ENCODE data around the gene RAB34.

RAB34 gene

DNA sequence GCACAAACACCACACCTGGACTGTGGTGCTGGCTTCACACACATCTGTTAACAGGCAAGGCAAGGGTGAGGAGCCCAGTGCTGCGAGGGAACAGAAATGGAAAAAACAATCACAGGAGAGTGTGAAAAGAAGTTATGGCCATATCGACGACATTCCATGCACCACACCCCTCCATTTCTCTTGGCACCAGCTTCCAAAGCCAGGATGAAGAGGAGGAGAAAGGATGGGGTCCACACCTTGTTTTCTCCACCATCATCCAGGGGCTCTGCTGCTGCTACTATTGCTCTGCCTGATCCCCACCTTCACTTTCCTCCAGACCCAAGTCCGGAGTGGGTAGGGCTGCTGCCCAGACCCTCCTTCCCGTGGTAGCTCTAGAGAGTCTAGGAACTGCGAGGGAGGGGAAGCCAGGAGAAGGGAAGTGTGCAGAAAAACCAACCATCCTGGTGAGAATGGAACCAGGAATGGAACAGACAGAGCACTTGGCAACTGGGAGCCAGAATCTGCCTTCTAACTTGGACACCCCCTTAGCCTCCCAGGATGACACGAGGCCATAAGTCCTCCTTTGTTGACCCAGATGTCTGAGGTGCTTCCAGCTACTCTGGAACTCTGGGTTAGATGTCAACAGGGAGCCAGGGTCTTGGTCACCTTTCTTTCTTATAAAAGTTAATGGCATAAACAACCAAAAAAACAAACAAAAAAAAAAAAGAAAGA, 4.8 kb downstream of the RAB34 start:
- DNase-seq (ENCODE audit: low read depth in 1 of 2, low spot score in 1 of 2), result no peak

GRCh38 chr17:28712032-28712704, 5.5 kb downstream of the RAB34 start:
- DNase-seq (ENCODE audit: low read depth in 1 of 2, low spot score in 1 of 2), result peak; percentile 37 to 48

- no peak for DNase-seq (ENCODE audit: low read depth in 1 of 2, low spot score in 1 of 2)
Measured at GRCh38 chr17:28711723-28712031, 6.0 kb downstream of the RAB34 start, which contains the start of gene PROCA1. Gene PROCA1, minus strand, starts transcription at chr17:28711888. Its CDS starts 228 bp downstream, at chr17:28711660.

GRCh38 chr17:28710861-28711722, 6.6 kb downstream of the RAB34 start:
- DNase-seq (ENCODE audit: low read depth in 1 of 2, low spot score in 1 of 2), result peak; percentile 86 to 91

DNA sequence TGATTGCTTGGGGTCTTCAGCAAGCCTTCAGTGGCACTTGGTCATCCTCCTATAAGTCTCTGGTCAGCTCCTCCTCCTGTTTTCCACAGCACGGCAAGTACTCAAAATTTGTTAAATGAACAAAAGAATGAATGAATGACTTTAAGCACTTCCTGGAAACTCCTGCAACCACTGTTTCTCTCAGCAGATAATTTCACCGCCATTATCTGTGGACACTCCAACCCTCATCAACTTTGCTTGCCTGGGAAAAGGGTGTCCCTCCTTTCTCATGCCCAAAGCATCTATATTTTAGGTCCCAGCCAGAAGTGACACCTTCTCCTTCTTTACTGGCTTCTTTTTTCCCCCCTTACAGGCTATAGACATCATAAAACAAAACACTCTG, 10.3 kb downstream of the RAB34 start:
- DNase-seq (ENCODE audit: low read depth in 1 of 2, low spot score in 1 of 2), result no peak

- no peak for DNase-seq (ENCODE audit: low read depth in 1 of 2, low spot score in 1 of 2)
Measured at GRCh38 chr17:28706471-28707338, 11.0 kb downstream of the RAB34 start.

GRCh38 chr17:28705728-28706334, 11.8 kb downstream of the RAB34 start:
- DNase-seq (ENCODE audit: low read depth in 1 of 2, low spot score in 1 of 2), result no peak

DNA sequence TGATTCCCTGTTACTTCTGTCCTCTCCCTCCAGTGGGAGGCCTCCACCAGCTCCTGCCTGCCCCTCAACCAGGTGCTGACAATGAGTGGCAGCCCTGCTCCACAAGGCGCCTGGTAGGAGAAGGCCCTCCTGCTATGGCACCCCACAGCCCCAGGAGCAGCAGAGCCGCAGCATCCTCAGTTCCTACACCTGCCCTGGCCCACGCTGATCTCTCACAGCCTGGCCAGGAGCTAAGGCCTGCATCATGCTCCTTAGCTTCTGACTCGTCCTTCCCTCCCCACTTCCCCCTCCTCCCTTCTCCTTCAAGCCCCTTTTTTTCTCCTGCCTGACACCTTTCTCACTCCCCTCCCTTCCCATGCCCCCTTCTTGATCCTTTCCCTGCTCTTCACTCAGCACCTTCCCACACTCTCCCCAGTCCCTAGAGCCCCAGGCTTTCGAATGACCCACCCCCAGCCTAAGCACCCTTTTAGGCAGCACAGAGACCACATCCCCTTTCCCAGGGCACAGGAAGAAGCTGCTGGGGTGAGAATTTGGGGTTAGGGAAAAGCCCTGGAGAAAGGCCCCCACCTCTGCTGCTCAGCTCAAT, 12.5 kb downstream of the RAB34 start:
- no peak for DNase-seq (ENCODE audit: low read depth in 1 of 2, low spot score in 1 of 2)

- no peak for DNase-seq (ENCODE audit: low read depth in 1 of 2, low spot score in 1 of 2)
Measured at GRCh38 chr17:28704219-28704858, 13.3 kb downstream of the RAB34 start.

DNA sequence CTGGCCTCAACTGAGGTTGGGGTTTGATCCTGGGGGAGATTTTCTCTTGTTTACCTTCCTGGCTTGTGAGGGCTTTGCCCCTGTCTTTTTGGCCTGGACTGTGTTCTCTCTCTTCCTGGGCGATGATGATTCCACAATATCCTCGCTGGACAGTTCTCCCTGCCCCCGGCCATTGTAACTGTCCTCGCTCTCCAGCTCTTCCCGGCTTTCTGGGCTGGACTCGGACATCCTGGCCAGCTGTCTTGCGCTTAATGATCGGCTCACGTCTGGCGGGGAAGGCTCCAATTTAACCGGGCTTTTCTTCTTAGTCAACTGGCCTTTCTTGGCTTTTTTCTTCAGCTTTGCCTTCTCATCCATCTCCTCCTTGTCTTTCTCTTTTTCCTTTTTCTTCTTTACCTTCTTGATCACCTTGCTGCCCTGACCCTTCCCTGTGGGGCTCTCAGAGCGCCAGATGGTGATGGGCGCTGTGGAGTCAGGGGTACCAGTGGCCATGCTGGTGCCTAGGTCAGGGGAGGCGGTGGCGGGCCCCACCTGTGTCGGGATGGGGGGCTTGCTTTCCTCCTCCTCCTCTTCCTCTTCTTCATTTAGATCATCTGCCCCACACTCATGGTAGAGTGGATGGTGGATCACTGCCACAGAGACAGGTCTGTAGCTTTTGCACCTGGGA, 14.0 kb downstream of the RAB34 start:
- no peak for DNase-seq (ENCODE audit: low read depth in 1 of 2, low spot score in 1 of 2)

DNA sequence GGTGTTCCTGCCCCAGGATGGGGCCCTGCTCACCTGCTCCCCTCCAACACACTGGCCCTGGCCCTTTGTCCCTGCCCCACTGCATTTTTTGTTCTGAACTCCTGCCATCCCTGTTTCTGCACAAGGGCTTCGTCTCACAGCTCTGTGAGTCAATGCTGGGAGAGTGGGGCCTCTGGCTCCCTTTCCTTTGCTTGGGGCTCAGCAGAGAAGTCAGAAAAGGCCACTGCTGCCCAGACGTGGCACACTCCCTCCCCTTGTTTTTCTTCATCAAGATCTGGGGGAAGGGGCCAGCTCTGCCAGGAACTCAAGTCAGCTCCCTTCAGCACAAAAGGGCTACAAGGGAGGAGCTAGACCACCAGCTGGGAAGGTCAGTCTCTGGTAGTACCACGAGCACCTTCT, 14.9 kb downstream of the RAB34 start:
- DNase-seq (ENCODE audit: low read depth in 1 of 2, low spot score in 1 of 2), result no peak

- DNase-seq (ENCODE audit: low read depth in 1 of 2, low spot score in 1 of 2), result no peak
Measured at GRCh38 chr17:28702026-28702751, 15.5 kb downstream of the RAB34 start.

DNA sequence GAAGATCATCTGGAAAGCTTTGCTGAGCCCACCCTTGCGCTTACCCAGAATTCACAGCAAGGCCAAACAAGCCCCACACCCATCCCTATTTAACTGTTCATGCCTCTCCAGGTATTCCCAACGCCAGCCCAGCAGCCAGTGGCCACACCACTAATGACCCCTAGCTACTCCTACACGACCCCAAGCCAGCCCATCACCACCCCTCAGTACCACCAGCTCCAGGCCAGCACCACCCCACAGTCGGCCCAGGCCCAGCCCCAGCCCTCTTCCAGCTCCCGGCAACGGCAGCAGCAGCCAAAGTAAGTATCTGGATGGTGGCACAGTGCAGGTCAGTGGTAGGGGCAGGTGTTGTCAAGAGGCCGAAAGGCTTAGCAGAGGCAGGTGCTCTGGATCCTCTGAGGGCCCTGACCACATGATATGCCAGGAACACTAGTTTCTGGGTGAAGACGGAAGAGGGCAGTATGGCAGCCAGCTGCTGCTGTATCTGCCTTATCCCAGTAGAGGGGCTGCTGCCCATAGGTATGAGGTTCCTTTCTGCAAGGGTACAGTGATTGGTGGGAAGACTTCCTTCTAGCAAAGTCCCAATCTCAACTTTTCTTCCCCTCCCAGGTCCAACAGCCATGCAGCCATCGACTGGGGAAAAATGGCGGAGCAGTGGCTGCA, 16.7 kb downstream of the RAB34 start:
- DNase-seq (ENCODE audit: low read depth in 1 of 2, low spot score in 1 of 2), result no peak

DNA sequence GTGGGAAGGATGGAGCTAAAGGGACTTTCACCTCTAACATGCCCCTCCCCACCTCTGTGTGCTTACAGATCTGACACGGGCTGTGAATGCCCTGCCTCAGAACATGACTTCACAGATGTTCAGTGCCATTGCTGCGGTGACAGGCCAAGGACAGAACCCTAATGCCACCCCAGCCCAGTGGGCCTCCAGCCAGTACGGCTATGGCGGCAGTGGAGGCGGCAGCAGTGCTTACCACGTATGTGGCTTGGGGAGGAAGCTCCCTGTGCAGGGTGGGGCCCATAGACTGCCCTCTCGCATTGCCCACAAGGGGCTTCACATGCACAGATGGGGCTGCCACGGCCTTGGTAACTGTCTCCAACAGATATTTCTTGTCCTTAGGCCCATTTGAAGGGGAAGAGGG, 17.4 kb downstream of the RAB34 start:
- DNase-seq (ENCODE audit: low read depth in 1 of 2, low spot score in 1 of 2), result no peak

DNA sequence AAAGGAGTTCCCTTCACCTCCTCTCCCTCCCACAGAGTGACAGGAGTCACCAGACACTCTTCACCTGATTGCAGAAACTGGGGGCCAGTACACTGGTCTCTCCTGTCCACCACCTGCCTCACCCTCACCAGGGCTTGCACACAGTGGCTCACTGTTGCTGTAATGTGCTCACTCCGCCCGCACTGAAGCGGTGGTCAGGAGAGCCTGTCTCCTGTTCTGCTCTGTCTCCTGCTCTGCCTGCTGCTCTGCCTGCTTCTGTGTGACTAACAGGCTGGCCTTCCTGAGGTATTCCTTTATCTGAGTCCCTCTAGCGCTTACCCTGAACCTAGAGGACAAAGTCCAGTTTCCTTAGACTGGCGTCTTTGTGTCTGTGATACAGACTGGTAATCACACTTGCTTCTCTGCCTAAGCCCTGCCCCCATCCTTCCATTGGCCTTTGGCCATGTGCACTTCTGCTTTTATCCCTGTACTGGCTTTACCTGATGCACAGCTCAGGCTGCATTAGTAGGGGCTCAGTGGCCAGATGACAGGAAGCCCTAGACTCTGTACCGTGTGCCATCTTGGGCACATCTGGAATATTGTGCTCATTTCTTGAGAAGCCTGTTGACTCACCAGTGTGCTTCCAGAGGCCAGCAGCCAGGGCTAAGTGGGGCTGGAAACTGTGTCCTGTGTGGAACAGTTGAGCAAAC, 19.3 kb downstream of the RAB34 start:
- no peak for DNase-seq (ENCODE audit: low read depth in 1 of 2, low spot score in 1 of 2)

- no peak for DNase-seq (ENCODE audit: low read depth in 1 of 2, low spot score in 1 of 2)
Measured at GRCh38 chr17:28693869-28694268, 23.8 kb downstream of the RAB34 start.

DNA sequence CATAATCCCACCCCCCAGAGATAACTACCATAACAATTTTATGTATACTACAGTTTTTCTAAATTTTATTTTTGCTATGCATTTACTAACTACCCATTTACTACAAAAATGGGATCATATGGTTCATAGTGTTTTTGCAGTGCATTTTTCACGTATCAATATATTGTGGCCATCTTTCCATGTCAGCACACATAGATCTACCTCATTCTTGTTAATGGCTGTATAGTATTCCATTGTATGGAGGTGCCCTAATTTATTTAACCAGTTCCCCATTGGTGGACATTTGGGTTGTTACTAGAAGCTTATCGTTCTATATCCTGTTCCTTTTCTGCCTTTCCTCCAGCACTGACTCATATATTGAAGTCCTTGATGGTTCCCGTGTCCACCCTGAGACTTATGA, 28.7 kb downstream of the RAB34 start:
- DNase-seq (ENCODE audit: low read depth in 1 of 2, low spot score in 1 of 2), result no peak

- no peak for DNase-seq (ENCODE audit: low read depth in 1 of 2, low spot score in 1 of 2)
Measured at GRCh38 chr17:28688481-28688880, 29.2 kb downstream of the RAB34 start.
